GM12878 (cell line): Measurements from ENCODE around the gene GLMN. TPM values are rescaled to one million over a fixed set of nuclear protein-coding genes. Genes with fewer than 3 reads are reported as not detected.

Experiments used
- ATAC-seq: fragments of 200-7000 bp; cut with Tn5 transposase; 3 replicates; pipeline ENCODE4 v1.9.1; 2020; ENCODE audit warnings: mild to moderate bottlenecking, moderate library complexity
- BruUV-seq: library from RNA; stranded (reverse); fragments of 400-500 nt; replicated peaks from 2 replicates; lab custom pipeline; 2021; lab: Mats Ljungman, UMichigan
- CTCF ChIA-PET: fragments of 300-600 bp; sonication (Branson Sonifier 250); formaldehyde crosslinking; extraction: SDS; loops from one replicate; lab custom pipeline; 2021; ENCODE audit warnings: inconsistent platforms; lab: Yijun Ruan, JAX
- POLR2A ChIA-PET: fragments of 350-600 bp; formaldehyde crosslinking; extraction: SDS; loops from one replicate; lab custom pipeline; 2021; ENCODE audit warnings: inconsistent platforms; lab: Charles Lee
- RAD21 ChIA-PET: fragments of 300-600 bp; sonication (Branson Sonifier 250); formaldehyde crosslinking; loops from one replicate; lab custom pipeline; 2023; ENCODE audit warnings: antibody characterized with exemption; ENCODE audit not compliant: unreplicated experiment; lab: Charles Lee
- SMC1A ChIA-PET: fragments of 300-600 bp; sonication (Branson Sonifier 250); formaldehyde crosslinking; loops from one replicate; lab custom pipeline; 2023; ENCODE audit not compliant: unreplicated experiment, uncharacterized antibody; lab: Charles Lee
- DNase-seq: peaks from one replicate; pipeline ENCODE4 v3.0.0-alpha.2; 2011; ENCODE audit warnings: low read depth, low spot score
- FAIRE-seq: peaks from 3 replicates; lab custom pipeline; 2011; peaks lifted over from hg19 to GRCh38; lab: Jason Lieb, UNC
- H2AFZ ChIP-seq: 2 replicates; pipeline ENCODE4 v1.6.0; 2011; ENCODE audit warnings: low read depth, low read length, control low read depth; ENCODE audit not compliant: control insufficient read depth
- H3K27ac ChIP-seq: 2 replicates; pipeline ENCODE4 v1.5.1; 2011; ENCODE audit warnings: control low read depth; ENCODE audit not compliant: control insufficient read depth, insufficient read depth
- H3K27me3 ChIP-seq, 2 experiments: replicated peaks in 1 of 2; 2 replicates each; pipeline versions ENCODE4 v1.6.0 to v1.6.1; 2011; ENCODE audit warnings: low read length in 1 of 2; ENCODE audit not compliant: control insufficient read depth in 2 of 2, insufficient read depth in 2 of 2
- H3K36me3 ChIP-seq, 2 experiments: 2 replicates each; pipeline ENCODE4 v1.5.1; 2011; ENCODE audit warnings: low read length in 1 of 2; ENCODE audit not compliant: control insufficient read depth in 2 of 2, insufficient read depth in 2 of 2
- H3K4me1 ChIP-seq: 2 replicates; pipeline ENCODE4 v1.6.1; 2011; ENCODE audit warnings: mild to moderate bottlenecking, low read length, moderate library complexity, mixed read lengths; ENCODE audit not compliant: control insufficient read depth, insufficient read depth
- H3K4me2 ChIP-seq: 2 replicates; pipeline ENCODE4 v1.6.0; 2011; ENCODE audit warnings: control low read depth; ENCODE audit not compliant: control insufficient read depth, insufficient read depth
- H3K4me3 ChIP-seq: fragments of 200-600 bp; sonication (generic); 2 replicates; pipeline ENCODE4 v1.5.1; 2016
- H3K79me2 ChIP-seq: 2 replicates; pipeline ENCODE4 v1.6.0; 2011; ENCODE audit warnings: low read length; ENCODE audit not compliant: control insufficient read depth, insufficient read depth
- H3K9ac ChIP-seq: 2 replicates; pipeline ENCODE4 v1.8.0; 2011; ENCODE audit warnings: low read length, control low read depth, mixed read lengths; ENCODE audit not compliant: control insufficient read depth, insufficient read depth
- H3K9me3 ChIP-seq: replicated peaks from 3 replicates; pipeline ENCODE4 v1.5.1; 2011; ENCODE audit warnings: mild to moderate bottlenecking, low read length; ENCODE audit not compliant: control insufficient read depth, insufficient read depth
- H4K20me1 ChIP-seq: 2 replicates; pipeline ENCODE4 v1.6.0; 2011; ENCODE audit not compliant: control insufficient read depth, insufficient read depth
- EZH2 ChIP-seq: IDR thresholded peaks from 2 replicates; pipeline ENCODE4 v1.6.1; 2012; ENCODE audit warnings: low read depth, mild to moderate bottlenecking, control low read depth, inconsistent platforms, low read length, borderline replicate concordance; ENCODE audit not compliant: control insufficient read depth
- IKZF1 ChIP-seq: fragments of 450-650 bp; conservative IDR thresholded peaks from 2 replicates; pipeline ENCODE4 v1.6.1; 2017; ENCODE audit warnings: antibody characterized with exemption, mild to moderate bottlenecking
- MEF2A ChIP-seq: IDR thresholded peaks from 2 replicates; pipeline ENCODE4 v1.6.1; 2011; ENCODE audit warnings: low read depth, mild to moderate bottlenecking, low read length, moderate library complexity; ENCODE audit not compliant: insufficient read depth
- MYB ChIP-seq: fragments of 150-350 bp; IDR thresholded peaks from 2 replicates; pipeline ENCODE4 v1.6.1; 2014; ENCODE audit warnings: mild to moderate bottlenecking, low read depth, low read length, borderline replicate concordance
- MYC ChIP-seq: IDR thresholded peaks from 2 replicates; pipeline ENCODE4 v1.6.1; 2011; ENCODE audit warnings: mild to moderate bottlenecking, low read length, moderate library complexity, inconsistent platforms; ENCODE audit not compliant: insufficient read depth, insufficient replicate concordance, insufficient read length, severe bottlenecking
- NFIC ChIP-seq: IDR thresholded peaks from 2 replicates; pipeline ENCODE4 v1.6.1; 2012; ENCODE audit warnings: low read depth, mild to moderate bottlenecking, inconsistent platforms, low read length, moderate library complexity
- NR2C1 ChIP-seq: fragments of 450-650 bp; IDR thresholded peaks from 2 replicates; pipeline ENCODE4 v1.6.1; 2017; ENCODE audit warnings: antibody characterized with exemption, mild to moderate bottlenecking, moderate library complexity
- RAD51 ChIP-seq: fragments of 450-650 bp; IDR thresholded peaks from 2 replicates; pipeline ENCODE4 v1.6.1; 2016; ENCODE audit warnings: moderate library complexity, mild to moderate bottlenecking, inconsistent platforms
- SPI1 ChIP-seq: IDR thresholded peaks from 2 replicates; pipeline ENCODE4 v1.6.1; 2011; ENCODE audit warnings: low read depth, mild to moderate bottlenecking, low read length, moderate library complexity, borderline replicate concordance; ENCODE audit not compliant: insufficient read depth
- TCF7 ChIP-seq: IDR thresholded peaks from 2 replicates; pipeline ENCODE4 v1.6.1; 2014; ENCODE audit warnings: antibody characterized with exemption, borderline replicate concordance
- WGBS: methylation state at CpG from one replicate; pipeline ENCODE4 v1.1.6; 2016; ENCODE audit warnings: low lambda C conversion rate; ENCODE audit not compliant: insufficient replicate concordance, insufficient coverage; ENCODE audit errors: missing lambda C conversion rate; 5-methylcytosine and 5-hydroxymethylcytosine counted together
- in situ Hi-C: fragments of 300-500 bp; cut with MboI; formaldehyde crosslinking; loops from 9 replicates; pipeline ENCODE4 v1.14.3; 2018; ENCODE audit warnings: mixed read lengths
- intact Hi-C: fragments of 100-400 bp; cut with micrococcal nuclease; formaldehyde crosslinking; loops from one replicate; pipeline ENCODE4 v1.14.2; 2022; ENCODE audit not compliant: unreplicated experiment
- polyA plus RNA-seq, 11 experiments: library from polyadenylated mRNA; depleted of rRNA in 4 of 11; unstranded in 6 of 11; stranded (reverse) in 5 of 11; fragments of >200 nt; fragmentation: Nextera tagmentation in 4 of 11; fragmentation: Illumina TruSeq in 1 of 11; extraction: Ambion mirVana in 4 of 11; extraction: Trizol in 1 of 11; gene quantifications; 1 replicate in 1 of 11; 2 replicates in 10 of 11; pipeline versions ENCODE4 v1.2.1 to v1.2.3, GENCODE V29; 2011 to 2016; ENCODE audit warnings: inconsistent platforms in 2 of 11, missing spikeins in 2 of 11, low read depth in 1 of 11
- total RNA-seq, 4 experiments: library from RNA; depleted of rRNA in 3 of 4; stranded (reverse); fragments of >200 nt in 3 of 4; fragmentation: Illumina TruSeq in 1 of 4; extraction: Trizol in 1 of 4; gene quantifications; 2 replicates each; pipeline versions ENCODE4 v1.2.1 to v1.2.3, GENCODE V29; 2013 to 2021
- TF ChIP-seq, protein P1 (sequence below): fragments of 450-650 bp; IDR thresholded peaks from 2 replicates; pipeline ENCODE4 v1.6.1; 2017; ENCODE audit warnings: mild to moderate bottlenecking, moderate library complexity
- TF ChIP-seq, protein P2 (sequence below): IDR thresholded peaks from 2 replicates; pipeline ENCODE4 v1.6.1; 2011; ENCODE audit warnings: mild to moderate bottlenecking, low read depth, low read length, moderate library complexity; ENCODE audit not compliant: insufficient replicate concordance
- TF ChIP-seq, protein P3 (sequence below): IDR thresholded peaks from 2 replicates; pipeline ENCODE4 v1.6.1; 2012; ENCODE audit warnings: mild to moderate bottlenecking, low read depth, low read length

GLMN gene
- total and polyA plus RNA-seq, 10 of the 15 experiments (the other 5 are each of a cell fraction or from before 2014, with no cell fraction given): 11.5 to 33.7 (median 16.7) TPM

DNA sequence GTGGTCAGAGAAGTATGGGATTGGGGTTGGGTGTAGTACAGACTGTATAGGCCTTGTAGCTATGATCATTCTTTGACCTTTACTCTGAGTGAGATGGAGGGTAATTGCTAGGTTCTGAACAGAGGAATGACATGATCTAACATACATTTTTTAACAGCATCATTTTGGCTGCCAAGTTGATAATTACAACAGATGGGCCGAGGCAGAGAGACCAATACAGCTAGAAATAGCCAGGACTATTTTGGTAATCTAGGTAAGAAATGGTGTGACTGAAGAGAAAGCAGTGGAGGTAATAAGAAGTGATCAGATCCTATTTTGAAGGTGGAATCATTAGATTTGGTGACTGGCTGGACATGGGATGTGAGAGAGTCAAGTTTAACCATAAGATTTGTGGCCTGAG, 43.6 kb upstream of the GLMN start (continued):
- TF ChIP-seq, protein P1, sequence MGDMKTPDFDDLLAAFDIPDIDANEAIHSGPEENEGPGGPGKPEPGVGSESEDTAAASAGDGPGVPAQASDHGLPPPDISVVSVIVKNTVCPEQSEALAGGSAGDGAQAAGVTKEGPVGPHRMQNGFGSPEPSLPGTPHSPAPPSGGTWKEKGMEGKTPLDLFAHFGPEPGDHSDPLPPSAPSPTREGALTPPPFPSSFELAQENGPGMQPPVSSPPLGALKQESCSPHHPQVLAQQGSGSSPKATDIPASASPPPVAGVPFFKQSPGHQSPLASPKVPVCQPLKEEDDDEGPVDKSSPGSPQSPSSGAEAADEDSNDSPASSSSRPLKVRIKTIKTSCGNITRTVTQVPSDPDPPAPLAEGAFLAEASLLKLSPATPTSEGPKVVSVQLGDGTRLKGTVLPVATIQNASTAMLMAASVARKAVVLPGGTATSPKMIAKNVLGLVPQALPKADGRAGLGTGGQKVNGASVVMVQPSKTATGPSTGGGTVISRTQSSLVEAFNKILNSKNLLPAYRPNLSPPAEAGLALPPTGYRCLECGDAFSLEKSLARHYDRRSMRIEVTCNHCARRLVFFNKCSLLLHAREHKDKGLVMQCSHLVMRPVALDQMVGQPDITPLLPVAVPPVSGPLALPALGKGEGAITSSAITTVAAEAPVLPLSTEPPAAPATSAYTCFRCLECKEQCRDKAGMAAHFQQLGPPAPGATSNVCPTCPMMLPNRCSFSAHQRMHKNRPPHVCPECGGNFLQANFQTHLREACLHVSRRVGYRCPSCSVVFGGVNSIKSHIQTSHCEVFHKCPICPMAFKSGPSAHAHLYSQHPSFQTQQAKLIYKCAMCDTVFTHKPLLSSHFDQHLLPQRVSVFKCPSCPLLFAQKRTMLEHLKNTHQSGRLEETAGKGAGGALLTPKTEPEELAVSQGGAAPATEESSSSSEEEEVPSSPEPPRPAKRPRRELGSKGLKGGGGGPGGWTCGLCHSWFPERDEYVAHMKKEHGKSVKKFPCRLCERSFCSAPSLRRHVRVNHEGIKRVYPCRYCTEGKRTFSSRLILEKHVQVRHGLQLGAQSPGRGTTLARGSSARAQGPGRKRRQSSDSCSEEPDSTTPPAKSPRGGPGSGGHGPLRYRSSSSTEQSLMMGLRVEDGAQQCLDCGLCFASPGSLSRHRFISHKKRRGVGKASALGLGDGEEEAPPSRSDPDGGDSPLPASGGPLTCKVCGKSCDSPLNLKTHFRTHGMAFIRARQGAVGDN: no peak
- TF ChIP-seq, all 136 proteins: peak for 0

DNA sequence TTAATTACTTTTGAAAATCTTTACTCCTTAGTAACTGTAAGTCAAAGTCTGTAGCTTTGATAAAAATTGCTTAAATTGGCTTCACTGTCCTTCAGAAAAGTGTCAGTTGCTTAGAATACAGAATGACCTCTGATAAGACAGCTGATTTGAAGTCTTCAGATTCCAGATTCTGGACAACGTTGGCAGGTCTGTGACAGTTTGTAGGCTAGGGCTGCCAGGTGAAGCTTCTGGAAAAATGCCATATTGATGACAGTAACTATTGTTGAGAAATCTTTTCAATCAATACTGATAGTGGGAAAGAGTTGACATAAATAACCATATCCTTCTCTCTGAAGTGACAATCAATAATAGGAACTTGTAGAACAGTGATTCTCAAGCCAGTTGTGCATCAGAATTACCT, 41.4 kb upstream of the GLMN start:
- no peaks in the 10 kb centered on the region for H4K20me1 ChIP-seq
- ATAC-seq (no peak), DNase-seq (no peak), FAIRE-seq (no peak)
- H3K9me3 ChIP-seq: no peaks in the 10 kb centered on the region
- H3K9ac ChIP-seq: no peak overlapping the region
- SMC1A ChIA-PET: interaction anchor here (0.8 to 1.2 kb wide), 2 partner anchors 8 to 15 kb away, joined by 3 to 5 read pairs; no protein-coding TSS in a partner anchor
- H3K36me3 ChIP-seq: peaks cover 0 to 11% of the 10 kb centered on the region in 2 experiments; a peak in 1 of 4 replicates
- H3K4me1 ChIP-seq: no peaks in the 10 kb centered on the region
- no peak overlapping the region for H3K27ac ChIP-seq
- no peak overlapping the region for H3K4me3 ChIP-seq
- intact Hi-C loops (no loop called here), in situ Hi-C loops (no loop called here)
- H3K79me2 ChIP-seq: no peaks in the 10 kb centered on the region
- no TSS peak for BruUV-seq
- WGBS: 100% methylated on average over 1 of the region's 1 CpG
- RAD21 ChIA-PET: interaction anchor here (1.3 kb wide), 1 partner anchor 28 kb away, joined by 5 read pairs; no protein-coding TSS in a partner anchor
- CTCF ChIA-PET: interaction anchor here (1.1 to 1.6 kb wide), 2 partner anchors 12 to 30 kb away, joined by 3 to 4 read pairs; no protein-coding TSS in a partner anchor
- no peaks in the 10 kb centered on the region for H3K27me3 ChIP-seq
- H2AFZ ChIP-seq: no peak overlapping the region
- POLR2A ChIA-PET: interaction anchor here (0.8 kb wide), 1 partner anchor 12 kb away, joined by 3 read pairs; no protein-coding TSS in a partner anchor
- H3K4me2 ChIP-seq: no peak overlapping the region
- TF ChIP-seq MYB (no peak), MYC (no peak), SPI1 (no peak), RAD51 (no peak), EZH2 (no peak), MEF2A (no peak), NR2C1 (no peak), IKZF1 (no peak), NFIC (no peak), TCF7 (no peak)
- TF ChIP-seq, protein P2, sequence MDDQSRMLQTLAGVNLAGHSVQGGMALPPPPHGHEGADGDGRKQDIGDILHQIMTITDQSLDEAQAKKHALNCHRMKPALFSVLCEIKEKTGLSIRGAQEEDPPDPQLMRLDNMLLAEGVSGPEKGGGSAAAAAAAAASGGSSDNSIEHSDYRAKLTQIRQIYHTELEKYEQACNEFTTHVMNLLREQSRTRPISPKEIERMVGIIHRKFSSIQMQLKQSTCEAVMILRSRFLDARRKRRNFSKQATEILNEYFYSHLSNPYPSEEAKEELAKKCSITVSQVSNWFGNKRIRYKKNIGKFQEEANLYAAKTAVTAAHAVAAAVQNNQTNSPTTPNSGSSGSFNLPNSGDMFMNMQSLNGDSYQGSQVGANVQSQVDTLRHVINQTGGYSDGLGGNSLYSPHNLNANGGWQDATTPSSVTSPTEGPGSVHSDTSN: no peak
- TF ChIP-seq, protein P3, sequence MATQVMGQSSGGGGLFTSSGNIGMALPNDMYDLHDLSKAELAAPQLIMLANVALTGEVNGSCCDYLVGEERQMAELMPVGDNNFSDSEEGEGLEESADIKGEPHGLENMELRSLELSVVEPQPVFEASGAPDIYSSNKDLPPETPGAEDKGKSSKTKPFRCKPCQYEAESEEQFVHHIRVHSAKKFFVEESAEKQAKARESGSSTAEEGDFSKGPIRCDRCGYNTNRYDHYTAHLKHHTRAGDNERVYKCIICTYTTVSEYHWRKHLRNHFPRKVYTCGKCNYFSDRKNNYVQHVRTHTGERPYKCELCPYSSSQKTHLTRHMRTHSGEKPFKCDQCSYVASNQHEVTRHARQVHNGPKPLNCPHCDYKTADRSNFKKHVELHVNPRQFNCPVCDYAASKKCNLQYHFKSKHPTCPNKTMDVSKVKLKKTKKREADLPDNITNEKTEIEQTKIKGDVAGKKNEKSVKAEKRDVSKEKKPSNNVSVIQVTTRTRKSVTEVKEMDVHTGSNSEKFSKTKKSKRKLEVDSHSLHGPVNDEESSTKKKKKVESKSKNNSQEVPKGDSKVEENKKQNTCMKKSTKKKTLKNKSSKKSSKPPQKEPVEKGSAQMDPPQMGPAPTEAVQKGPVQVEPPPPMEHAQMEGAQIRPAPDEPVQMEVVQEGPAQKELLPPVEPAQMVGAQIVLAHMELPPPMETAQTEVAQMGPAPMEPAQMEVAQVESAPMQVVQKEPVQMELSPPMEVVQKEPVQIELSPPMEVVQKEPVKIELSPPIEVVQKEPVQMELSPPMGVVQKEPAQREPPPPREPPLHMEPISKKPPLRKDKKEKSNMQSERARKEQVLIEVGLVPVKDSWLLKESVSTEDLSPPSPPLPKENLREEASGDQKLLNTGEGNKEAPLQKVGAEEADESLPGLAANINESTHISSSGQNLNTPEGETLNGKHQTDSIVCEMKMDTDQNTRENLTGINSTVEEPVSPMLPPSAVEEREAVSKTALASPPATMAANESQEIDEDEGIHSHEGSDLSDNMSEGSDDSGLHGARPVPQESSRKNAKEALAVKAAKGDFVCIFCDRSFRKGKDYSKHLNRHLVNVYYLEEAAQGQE: no peak
